HTERT RPE-1 (cell line): ENCODE data around the gene USHBP1.

Source experiments
- in situ Hi-C: fragments of 300-500 bp; cut with MboI; formaldehyde crosslinking; loops from 4 replicates; pipeline ENCODE4 v1.14.3; 2020; ENCODE audit warnings: low sequenced_read_pairs

USHBP1 gene

GRCh38 chr19:17215127-17215971 is 49.2 kb downstream of the USHBP1 start, which contains the start of gene USE1:
Gene USE1, plus strand, starts transcription at chr19:17215357. Its CDS starts 49 bp downstream, at chr19:17215406.
- in situ Hi-C loops = no loop called here

- in situ Hi-C loops = no loop called here
Measured at GRCh38 chr19:17214508-17215126, 49.9 kb downstream of the USHBP1 start.

GRCh38 chr19:17213334-17213733 is 51.2 kb downstream of the USHBP1 start:
- in situ Hi-C loops = no loop called here

GRCh38 chr19:17211547-17212446 is 52.7 kb downstream of the USHBP1 start:
- in situ Hi-C loops = no loop called here

GRCh38 chr19:17210296-17210695 is 54.2 kb downstream of the USHBP1 start:
- in situ Hi-C loops = no loop called here

- in situ Hi-C loops = no loop called here
Measured at GRCh38 chr19:17209126-17210036, 55.2 kb downstream of the USHBP1 start.

GRCh38 chr19:17206736-17207581 is 57.6 kb downstream of the USHBP1 start:
- in situ Hi-C loops = no loop called here

- in situ Hi-C loops = no loop called here
Measured at GRCh38 chr19:17205237-17206140, 59.1 kb downstream of the USHBP1 start.

GRCh38 chr19:17202713-17203112 is 61.8 kb downstream of the USHBP1 start:
- in situ Hi-C loops = no loop called here

GRCh38 chr19:17202249-17202648 is 62.3 kb downstream of the USHBP1 start:
- in situ Hi-C loops = no loop called here

GRCh38 chr19:17200408-17201079 is 64.0 kb downstream of the USHBP1 start:
- in situ Hi-C loops = no loop called here
